HG03196 (cell line): ENCODE data around the gene STRC.
"Not testable (repeated sequence)": the region's sequence is repeated elsewhere in the genome, so short reads cannot be mapped to it uniquely, and the experiment has no call there.

ENCODE experiments used
- ATAC-seq: cut with Tn5 transposase; IDR thresholded peaks from one replicate; pipeline ENCODE4 v1.9.1; 2021; ENCODE audit not compliant: unreplicated experiment

The STRC gene

GRCh38 chr15:43566615-43567014 is 52.0 kb downstream of the STRC start:
- ATAC-seq: not testable (repeated sequence)

GRCh38 chr15:43563793-43564192 is 54.8 kb downstream of the STRC start:
- not testable (repeated sequence) for ATAC-seq

- ATAC-seq: not testable (repeated sequence)
These were observed 55.8 kb downstream of the STRC start for GRCh38 chr15:43562753-43563152.

DNA sequence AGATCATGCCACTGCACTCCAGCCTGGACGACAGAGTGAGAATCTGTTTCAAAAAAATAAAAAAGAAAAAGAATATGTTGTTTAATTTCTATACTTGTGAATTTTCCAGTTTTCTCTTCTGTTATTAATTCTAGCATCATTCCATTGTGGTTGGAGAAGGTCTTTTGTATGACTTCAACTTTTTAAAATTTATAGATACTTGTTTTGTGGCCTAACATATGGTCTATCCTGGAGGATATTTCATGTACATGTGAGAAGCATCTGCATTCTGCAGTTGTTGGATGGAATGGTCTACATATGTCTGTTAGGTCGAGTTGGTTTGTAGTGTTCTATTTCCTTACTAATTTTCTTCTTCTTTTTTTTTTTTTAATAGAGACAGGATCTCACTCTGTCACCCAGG is 65.6 kb downstream of the STRC start:
- no peak for ATAC-seq

DNA sequence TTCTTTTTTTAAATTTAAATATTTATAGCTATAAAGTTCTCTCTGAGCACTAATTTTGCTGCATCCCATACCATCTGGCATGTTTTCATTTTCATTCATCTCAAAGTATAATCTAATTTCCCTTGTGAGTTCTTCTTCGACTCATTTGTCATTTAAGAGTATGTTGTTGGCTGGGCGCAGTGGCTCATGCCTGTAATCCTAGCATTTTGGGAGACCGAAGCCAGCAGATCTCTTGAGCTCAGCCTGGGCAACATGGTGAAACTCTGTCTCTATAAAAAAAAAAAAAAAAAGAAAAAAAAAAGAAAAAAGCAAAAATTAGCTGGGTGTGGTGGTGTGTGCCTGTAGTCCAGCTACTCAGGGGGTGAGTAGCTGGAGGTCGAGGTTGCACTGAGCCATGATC is 66.3 kb downstream of the STRC start:
- ATAC-seq: no peak

- ATAC-seq: no peak
These were observed 67.9 kb downstream of the STRC start for GRCh38 chr15:43550527-43551363.
